ENCODE results near the gene IFT122.

IFT122 gene

DNA sequence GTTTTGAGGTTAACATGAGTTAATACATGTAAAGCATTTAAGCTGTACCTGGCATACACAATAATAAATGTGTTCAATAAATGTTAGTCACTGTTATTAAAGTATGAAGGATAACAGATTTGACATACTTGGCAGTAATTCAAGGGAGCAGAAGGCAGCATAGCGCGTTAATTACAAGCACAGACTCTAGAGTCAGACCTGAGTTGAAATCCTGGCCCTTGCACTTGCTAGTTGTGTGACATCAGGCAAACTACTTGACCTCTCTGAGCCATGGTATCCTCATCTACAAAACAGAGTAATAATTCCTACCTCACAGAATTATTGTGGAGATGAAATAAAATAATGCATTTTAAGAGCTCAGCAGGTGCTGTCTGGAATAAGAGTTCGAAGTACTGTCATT is 5.4 kb downstream of the IFT122 start:
- DNase-seq (ENCODE audit: low spot score), result no peak
- in situ Hi-C loops (cut with MboI; ENCODE audit: low sequenced_read_pairs, unreplicated experiment), result no loop called here
- TF ChIP-seq, protein P1, sequence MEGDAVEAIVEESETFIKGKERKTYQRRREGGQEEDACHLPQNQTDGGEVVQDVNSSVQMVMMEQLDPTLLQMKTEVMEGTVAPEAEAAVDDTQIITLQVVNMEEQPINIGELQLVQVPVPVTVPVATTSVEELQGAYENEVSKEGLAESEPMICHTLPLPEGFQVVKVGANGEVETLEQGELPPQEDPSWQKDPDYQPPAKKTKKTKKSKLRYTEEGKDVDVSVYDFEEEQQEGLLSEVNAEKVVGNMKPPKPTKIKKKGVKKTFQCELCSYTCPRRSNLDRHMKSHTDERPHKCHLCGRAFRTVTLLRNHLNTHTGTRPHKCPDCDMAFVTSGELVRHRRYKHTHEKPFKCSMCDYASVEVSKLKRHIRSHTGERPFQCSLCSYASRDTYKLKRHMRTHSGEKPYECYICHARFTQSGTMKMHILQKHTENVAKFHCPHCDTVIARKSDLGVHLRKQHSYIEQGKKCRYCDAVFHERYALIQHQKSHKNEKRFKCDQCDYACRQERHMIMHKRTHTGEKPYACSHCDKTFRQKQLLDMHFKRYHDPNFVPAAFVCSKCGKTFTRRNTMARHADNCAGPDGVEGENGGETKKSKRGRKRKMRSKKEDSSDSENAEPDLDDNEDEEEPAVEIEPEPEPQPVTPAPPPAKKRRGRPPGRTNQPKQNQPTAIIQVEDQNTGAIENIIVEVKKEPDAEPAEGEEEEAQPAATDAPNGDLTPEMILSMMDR (IDR thresholded peaks at IDR 0.05; ENCODE audit: borderline replicate concordance, control extremely low read depth, extremely low read depth, insufficient read depth, missing control alignments), result no peak

DNA sequence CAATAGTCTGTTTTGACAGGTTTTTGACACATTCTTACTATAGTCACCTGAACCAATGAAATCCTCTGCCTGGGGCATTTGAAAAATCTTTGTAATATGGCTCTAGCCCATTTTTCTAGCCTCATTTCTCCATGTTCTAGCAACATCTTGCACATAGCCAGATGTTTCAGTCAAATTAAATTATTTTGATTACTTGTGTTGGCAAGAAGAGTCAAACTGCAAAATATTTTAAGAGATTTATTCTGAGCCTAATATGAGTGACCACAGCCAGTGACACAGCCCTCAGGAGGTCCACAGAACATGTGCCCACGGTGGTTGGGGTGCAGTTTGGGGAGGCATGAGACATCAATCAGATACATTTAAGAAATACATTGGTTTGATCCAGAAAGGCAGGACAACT is 6.9 kb downstream of the IFT122 start:
- no peak for DNase-seq (ENCODE audit: low spot score)
- TF ChIP-seq, protein P1 (IDR thresholded peaks at IDR 0.05; ENCODE audit: borderline replicate concordance, control extremely low read depth, extremely low read depth, insufficient read depth, missing control alignments), result no peak
- in situ Hi-C loops (cut with MboI; ENCODE audit: low sequenced_read_pairs, unreplicated experiment), result no loop called here

DNA sequence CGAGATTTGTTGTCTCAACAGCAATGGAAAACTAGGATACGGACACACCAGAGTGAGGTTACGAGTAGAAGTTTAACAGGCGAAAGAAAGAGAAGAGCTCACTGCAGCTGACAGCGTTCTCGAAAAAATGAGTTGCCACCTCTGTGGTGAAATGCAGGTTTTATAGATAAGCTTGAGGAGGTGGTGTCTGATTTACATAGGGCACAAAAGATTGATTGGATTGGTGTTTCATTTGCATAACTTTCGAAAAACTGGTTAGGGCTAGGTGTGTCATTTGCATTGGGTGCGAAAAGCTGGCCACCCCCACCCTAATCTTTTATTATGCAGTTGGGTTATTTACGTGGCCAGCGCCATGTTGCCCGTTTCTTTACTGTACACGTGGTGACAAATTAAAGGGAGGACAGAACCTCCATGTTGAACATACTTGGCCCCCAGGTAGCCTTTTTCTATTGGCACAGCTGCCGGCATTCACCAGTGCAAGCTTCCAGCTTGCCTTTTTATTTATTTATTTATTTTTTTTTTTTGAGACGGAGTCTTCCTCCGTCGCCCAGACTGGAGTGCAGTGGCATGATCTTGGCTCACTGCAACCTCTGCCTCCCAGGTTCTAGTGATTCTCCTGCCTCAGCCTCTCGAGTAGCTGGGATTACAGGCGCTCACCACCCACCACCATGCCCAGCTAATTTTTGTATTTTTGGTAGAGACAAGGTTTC is 8.3 kb downstream of the IFT122 start:
- in situ Hi-C loops (cut with MboI; ENCODE audit: low sequenced_read_pairs, unreplicated experiment), result no loop called here
- DNase-seq (ENCODE audit: low spot score), result no peak
- TF ChIP-seq, protein P1 (IDR thresholded peaks at IDR 0.05; ENCODE audit: borderline replicate concordance, control extremely low read depth, extremely low read depth, insufficient read depth, missing control alignments), result no peak

DNA sequence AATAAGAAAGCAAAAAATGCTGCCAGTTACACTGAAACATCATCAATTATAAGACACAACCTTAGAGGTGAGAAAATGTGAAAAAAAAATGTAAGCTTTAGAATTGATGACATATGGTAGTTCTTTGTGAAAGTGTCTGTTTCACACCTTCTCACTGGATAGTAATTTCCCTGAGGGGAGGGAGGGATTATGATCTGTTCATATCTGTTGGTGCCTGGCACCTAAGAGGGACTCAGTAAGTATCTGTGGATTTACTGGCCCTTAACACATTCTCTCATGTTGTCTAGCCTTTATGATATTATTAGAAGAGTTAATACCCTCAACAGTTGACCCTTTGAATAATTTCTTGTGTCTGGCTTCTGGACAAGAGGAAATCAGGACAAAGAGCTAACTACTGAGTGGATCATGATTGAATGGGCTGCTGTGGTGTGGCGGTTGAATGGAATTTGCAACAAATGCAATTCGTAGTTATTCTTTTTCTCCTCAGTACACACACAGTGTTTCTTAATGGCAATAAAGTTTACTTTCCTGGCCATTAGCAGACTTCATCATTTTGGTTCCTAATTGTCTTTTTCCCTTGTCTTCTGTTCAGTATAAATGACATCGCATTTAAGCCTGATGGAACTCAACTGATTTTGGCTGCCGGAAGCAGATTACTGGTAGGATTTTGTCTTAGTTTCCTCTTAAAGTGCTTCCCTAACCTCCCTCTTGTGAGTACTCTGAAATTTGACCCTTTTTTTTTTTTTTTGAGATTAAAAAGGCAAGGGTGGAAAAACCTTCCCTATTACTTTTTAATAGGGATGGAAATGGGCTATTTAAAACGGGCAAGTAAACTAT is 9.5 kb downstream of the IFT122 start:
- in situ Hi-C loops (cut with MboI; ENCODE audit: low sequenced_read_pairs, unreplicated experiment), result no loop called here
- TF ChIP-seq, protein P1 (IDR thresholded peaks at IDR 0.05; ENCODE audit: borderline replicate concordance, control extremely low read depth, extremely low read depth, insufficient read depth, missing control alignments), result no peak
- DNase-seq (ENCODE audit: low spot score), result no peak

DNA sequence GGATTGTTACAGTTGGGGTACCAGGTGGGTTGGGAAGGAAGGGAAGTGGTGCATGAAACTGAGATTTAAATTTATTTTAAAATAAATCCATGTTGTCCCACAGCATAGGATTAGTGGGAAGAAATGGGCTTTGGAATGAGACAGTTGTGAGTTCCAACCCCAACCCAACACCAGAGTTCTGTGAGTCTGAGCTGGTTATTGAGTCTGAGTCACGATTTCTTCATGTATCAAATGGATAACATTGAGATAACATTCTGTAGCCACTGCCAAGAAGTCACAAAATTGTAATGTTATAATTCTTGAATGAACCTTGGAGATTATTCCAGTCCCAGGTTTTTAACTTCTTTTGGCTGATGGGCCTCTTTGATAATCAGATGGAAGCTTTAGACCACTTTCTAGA is 13.7 kb downstream of the IFT122 start:
- DNase-seq (ENCODE audit: low spot score), result no peak
- in situ Hi-C loops (cut with MboI; ENCODE audit: low sequenced_read_pairs, unreplicated experiment), result no loop called here
- TF ChIP-seq, protein P1 (IDR thresholded peaks at IDR 0.05; ENCODE audit: borderline replicate concordance, control extremely low read depth, extremely low read depth, insufficient read depth, missing control alignments), result no peak

DNA sequence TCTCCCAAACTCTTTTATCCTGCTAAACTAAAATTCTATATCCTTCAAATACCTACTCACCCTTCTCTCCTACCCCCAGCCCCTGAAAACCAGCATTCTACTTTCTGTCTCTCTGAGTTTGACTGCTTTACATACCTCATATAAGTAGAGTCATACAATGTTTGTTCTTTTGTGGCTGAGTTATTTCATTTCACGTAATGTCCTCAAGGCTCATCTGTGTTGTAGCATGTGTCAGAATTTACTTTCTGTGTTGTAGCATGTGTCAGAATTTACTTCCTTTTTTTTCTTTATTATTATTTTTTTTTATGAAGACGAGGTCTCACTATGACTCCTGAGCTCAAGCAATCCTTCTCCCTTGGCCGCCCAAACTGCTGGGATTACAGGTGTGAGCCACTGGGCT is 20.1 kb downstream of the IFT122 start:
- no peak for DNase-seq (ENCODE audit: low spot score)
- TF ChIP-seq, protein P1 (IDR thresholded peaks at IDR 0.05; ENCODE audit: borderline replicate concordance, control extremely low read depth, extremely low read depth, insufficient read depth, missing control alignments), result no peak
- in situ Hi-C loops (cut with MboI; ENCODE audit: low sequenced_read_pairs, unreplicated experiment), result no loop called here
